GM10847 (cell line): ENCODE measurements around the gene NEK6.

Experiments
- POLR2A ChIP-seq: IDR thresholded peaks from 2 replicates; pipeline ENCODE4 v1.6.1; 2011; ENCODE audit not compliant: insufficient read length; ENCODE audit errors: extremely low read depth

NEK6 gene

DNA sequence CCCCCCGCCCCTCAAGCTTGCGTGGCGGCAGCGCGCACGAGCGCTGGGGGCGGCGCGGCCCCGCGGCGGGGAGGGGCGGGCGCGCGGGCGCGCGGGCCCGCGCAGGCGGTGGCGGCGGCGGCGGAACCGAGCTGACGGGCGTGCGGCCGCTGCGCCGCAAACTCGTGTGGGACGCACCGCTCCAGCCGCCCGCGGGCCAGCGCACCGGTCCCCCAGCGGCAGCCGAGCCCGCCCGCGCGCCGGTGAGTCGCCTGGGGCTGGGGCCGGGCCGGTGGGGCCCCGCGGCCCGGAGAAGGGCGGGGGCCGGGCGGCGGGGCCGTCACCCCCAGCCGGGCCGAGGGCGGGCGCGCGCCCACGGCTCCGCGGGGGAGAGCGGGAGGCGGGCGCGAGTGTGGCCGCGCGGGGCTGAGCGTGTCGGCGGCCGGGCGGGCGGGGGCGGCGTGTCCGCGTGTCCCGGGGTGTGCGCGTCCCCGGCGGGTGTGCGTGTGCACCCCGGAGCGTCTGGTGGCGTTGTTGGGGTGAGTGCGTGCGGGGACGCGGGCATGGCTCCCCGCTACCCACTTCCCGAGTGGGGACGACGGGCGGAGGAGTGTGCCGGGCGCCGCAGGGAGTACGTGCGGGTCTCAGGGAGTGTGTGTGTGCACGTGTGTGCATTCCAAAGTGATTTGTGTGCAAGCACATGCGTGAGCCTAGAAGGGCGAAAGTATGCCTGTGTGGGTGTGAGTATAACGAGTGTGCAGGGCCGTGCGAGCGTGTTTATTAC lies at the start of gene NEK6:
NEK6 (plus strand) TSS at position 106 of the 763 bp plus-strand sequence. CDS start 44,016 bp downstream, outside the sequence.
- TF ChIP-seq POLR2A: peak; percentile 22

DNA sequence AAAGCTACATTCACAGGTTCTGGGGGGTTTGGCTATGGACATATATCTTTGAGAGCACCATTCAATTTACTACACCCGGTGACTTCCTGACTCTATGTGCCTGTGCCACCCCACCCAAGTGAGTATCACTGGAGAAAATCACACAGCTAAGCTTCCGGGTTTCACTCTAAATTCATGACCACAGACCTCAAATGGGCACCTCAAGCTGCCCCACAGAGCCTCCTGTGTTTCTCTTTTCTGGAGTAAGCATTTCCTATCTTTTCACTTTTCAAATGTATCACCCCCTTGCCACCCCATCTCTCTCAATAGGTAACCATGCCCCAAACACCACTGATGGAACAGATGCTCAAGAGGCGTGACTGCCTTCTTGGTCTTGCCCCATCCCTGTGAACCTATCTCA lies 49.2 kb upstream of the NEK6 start:
- no peak for TF ChIP-seq POLR2A

DNA sequence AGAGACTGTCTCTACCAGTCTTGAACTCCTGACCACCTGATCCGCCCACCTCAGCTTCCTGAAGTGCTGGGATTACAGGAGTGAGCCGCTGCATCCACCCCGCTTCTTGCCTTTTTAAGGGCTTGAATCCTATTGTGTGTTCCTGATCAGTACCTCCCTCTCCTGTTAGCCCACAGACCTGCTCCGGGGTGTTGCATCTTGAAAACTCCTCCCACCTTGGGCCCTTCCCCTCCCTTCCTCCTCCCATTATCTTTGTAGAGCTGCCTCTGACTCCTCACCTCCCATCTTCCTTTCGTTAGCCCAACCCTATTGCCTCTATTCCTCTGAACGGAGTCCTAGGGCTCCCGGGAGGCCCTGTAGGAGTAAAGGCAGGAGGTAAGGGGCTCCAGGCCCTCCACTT lies 48.5 kb upstream of the NEK6 start:
- no peak for TF ChIP-seq POLR2A

DNA sequence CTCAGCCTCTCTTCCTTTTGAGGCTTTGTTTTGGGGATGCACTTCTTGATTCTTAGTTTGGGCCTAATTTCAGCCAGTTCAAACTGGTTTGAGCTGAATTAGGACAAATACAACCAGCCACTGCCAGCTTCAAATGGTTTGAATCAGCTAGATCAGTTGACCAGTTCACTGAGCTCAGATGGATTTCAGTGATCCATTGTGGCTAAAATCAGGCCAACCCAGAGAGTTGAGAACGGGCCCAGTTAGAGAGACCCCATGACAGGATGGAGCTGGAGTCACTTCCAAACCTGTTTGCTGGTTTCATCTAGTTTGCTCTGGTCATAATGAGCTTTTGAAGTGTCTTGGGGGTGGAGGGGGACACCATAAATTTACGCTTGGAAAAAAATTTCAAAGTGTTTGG lies 48.0 kb upstream of the NEK6 start:
- no peak for TF ChIP-seq POLR2A

DNA sequence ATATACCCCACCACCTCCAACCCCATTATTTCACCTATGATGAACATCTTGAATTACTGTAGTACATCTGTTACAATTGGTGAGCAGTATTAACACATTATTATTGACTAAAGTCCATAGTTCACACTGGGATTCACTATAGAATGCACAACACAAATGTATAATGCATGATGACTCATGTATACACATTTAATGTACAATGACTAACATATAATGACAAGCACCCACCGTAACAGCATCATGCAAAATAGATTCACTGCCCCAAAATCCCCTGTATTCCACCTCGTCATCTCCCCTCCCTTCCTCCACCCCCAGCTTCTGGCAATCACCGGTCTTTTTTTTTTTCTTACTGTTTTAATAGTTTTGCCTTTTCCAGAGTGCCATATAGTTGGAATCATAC lies 47.1 kb upstream of the NEK6 start:
- TF ChIP-seq POLR2A: no peak

DNA sequence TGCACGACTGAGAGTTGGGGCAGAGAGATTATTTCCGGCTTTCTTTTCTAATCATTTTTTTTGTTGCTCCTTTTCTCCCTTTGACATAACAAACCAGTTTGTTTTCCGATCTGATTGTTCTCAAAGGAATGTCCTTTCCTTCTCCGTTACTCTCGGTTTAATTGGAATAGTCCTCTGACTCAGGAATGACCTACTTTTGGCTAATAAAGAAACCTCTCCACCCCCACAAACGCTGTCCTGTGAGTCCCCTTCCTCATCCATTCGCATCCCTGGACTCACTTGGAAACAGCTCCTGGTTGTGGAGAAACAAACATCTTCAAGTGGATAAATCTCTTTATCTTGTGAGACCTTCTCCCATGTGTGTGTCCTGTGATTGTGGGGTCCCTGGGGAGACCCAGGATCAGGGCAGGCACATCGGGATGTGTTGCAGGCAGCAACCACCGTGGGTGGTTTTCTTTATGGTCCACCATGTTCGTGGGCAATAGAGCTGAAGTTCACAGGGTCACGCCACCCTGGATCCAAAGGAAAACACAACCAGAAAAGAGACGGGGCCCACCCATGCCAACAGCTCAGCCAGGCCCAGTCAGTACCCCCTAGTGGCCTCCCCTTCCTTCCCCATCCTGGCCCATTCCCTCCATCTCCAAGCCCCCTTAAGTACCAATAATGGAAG lies 45.2 kb upstream of the NEK6 start:
- no peak for TF ChIP-seq POLR2A

DNA sequence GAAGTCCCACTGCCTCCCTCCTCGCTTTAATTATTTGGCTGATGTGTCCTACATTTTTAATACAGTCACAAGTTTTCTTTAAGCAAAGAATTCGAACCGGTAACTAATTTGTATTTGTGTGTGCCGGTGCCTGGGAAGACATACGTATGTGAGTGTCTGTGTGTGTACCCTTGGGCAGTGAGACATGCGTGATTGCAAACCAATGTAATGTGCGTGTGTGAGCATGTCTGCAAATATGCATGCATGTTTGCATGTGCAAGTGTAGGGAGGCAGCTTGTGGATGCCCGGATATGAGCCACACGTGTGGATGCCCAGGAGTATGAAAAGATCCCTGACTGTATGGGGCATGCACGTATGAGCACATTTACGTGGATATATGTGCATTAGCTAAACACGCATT lies 44.4 kb upstream of the NEK6 start:
- no peak for TF ChIP-seq POLR2A

DNA sequence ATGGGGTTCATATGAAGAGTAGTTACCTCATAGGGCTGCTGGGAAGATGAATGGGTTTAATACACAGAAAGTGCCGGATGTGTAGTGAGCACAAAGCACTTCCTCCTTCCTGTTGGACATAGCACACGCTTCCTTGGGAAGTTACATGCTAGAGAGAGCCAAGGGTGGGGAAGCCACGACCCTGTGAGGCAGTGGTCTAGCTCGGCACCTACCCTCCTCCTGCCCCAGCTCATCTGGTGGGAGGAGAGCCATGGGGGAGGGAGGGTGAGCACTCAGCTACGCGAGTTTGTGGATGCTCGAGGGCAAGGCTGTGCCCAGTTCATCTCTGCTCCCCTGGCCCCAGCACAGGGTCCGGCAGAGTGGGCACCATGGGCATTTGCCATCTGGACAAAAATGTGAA lies 43.6 kb upstream of the NEK6 start:
- TF ChIP-seq POLR2A: no peak

DNA sequence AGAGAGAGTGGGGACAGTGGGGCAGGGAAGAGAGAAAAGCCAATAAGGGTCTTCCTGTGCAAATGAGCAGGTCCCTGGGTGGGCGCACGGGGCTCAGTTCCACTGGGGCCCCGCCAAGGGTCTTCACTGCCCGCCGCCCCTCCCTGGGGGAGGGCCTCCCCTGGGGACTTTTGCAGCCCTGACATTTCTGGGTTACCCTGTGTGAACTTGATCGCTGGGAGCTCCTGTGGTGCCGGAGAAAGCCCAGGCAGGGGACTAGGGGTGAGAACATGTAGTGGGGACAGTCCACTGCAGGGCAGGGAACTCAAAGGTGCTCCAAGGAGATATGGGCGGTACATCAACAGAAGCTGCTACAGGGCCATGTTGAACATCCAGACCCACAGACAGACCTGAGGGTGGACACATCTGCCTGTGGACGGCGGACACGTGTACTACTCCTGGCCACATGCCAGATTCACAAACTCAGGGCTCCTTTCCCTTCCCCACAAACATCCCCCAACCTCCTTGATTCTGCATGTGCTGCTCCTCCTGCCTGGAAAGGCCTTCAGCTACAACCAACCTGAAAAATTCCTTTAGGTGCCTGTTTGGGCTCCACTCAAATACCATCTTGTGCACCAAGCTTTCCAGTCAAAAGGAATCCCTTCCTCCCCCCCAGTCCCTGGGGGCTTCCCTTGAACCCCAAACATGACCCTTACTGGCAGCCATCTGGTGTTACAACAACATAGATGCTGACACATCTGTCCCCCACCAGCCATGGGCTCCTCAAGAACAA lies 43.0 kb upstream of the NEK6 start:
- TF ChIP-seq POLR2A: no peak

DNA sequence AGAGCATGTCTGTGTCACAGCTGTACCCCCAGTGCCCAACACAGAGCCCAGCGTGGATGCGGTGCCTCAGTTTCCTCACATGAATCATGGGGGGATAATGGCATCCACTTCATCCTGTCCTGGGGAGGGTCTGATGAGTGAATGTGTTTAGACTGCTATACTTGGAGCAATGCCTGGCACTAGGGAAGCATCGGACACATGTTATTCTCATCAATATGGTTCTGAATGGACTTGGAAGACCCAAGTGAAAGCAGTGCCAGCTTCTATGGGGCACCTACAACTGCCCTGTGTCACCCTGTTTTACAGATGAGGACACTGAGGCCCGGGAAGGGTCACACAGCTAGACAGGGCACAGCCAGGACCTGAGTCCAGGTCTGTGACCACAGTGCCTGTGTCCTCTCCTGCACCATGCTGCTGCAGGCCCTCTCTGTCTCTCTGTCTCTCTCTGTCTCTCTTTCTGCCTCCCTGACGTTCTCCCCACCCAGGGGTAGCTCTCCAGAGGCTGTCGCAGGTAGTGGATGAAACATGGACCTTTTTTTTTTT lies 42.3 kb upstream of the NEK6 start:
- TF ChIP-seq POLR2A: no peak

DNA sequence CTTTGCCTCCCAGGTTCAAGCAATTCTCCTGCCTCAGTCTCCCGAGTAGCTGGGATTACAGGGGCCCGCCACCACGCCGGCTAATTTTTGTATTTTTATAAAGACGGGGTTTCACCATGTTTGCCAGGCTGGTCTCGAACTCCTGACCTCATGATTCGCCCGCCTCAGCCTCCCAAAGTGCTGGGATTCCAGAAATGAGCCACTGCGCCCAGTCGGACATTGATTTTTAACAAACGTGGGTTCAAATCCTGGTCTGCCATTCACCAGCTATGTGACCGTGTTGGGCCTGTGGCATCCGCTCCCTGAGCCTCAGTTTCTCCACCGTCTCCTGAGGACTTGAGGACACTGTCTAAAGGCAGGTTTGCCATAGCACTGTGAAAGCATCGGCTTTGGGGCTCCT lies 41.8 kb upstream of the NEK6 start:
- no peak for TF ChIP-seq POLR2A

DNA sequence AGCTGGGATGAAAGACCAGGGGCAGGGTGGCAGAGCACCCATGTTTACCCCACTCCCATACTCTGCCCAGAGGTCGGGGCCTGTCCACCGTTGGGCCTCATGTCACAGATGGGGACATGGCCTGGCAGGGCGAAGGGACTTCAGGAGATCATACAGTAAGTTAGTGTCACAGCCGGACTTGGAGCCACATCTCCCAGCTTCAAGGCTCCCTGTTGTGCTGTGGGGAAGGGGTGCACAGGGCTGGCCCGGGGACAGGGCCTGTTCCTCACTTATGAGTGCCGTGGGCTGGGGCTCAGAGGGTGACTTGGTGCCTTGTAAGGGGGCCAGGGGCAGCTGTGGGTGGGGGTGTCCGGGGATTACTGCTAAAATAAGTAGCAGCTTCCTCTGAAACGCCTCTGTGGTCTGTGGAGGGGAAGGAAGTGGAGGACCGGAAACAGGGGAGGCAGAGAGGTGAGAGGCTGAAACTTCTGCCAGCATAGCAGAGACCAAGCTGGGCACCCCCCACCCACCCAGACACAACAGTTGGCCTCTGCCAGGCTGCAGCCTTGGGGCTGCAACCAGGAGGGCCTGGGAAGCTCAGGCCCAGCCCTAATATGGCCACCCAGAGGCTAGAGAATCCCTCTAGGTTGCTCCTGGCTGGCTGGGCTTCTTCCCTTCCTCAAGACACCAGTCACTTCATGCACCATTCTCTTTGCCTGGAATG lies 41.1 kb upstream of the NEK6 start:
- TF ChIP-seq POLR2A: no peak

DNA sequence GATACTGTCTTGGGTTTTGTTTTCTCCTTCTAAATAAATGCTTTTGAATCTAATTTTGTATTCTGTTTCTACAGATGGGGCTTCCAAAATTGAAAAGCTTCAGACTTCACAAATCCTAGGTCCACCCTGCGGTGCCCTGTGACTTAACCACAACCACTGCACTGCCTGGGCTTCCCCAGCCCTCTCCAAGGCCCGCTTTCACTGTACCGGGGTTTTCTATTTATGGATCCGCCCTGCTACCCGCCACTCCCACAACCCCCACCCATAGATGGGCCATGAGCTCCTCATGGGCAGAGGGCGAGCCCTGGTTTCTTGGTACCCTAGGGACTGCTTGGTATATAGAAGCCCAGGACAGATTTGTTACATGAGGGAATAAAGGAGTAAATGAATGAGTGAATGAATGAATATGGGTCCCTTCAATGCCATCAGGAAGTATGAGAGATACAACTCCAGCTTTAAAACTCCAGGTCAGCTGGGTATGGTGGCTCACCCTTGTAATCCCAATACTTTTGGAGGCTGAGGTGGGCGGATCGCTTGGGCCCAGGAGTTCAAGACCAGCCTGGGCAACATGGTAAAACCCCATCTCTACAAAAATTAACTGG lies 39.8 kb upstream of the NEK6 start:
- TF ChIP-seq POLR2A: no peak

DNA sequence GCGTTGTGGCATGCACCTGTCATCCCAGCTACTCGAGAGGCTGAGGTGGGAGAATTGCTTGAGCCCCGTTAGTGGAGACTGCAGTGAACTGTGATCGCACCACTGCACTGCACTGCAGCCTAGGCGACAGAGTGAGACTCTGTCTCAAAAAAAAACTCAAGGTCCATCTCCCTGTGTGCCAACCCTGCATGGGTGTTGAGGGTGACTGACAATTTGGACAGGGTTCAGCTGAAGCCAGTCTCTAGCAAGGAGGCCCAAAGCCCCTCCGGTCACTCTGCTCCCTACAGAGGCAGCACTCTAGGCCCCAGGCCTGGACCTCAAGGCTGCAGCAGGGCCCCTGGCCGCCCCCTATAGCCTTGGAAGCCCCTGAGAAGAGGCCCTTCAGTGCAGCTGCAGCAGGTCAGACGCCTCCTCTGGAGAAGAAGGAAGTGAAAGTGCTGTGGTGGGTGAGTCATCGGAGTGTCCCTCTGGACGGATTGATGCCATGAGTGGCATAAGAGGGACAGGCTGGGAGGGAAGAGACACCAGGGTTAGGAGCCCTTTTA lies 39.2 kb upstream of the NEK6 start:
- TF ChIP-seq POLR2A: no peak
